ENCODE results near the gene PPP1CA.

Gene PPP1CA

DNA sequence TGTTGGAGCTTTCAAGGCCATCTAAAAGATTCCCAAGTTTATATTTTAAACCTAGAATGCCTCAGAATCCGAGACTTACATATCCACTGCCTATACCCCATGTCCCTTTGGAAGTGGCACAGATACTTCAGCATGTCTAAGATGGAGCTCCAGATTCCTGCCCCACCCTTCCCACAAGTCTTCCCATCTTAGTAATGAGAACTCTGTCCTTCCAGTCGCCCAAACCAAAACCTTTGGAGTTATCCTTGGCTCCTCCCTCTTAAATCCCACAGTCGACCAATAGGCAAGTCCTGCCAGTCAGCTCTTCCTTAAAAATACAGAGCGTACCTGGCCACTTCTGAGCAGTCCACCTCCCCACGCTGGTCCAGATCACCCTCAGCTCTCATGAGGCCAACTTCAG lies 52.6 kb downstream of the PPP1CA start:
- DNase-seq, result no peak

All from islet precursor cell (in vitro differentiated cells).